CD14-positive monocyte (primary cell): ENCODE results near the gene TMEM235. TPM values are rescaled to one million over a fixed set of nuclear protein-coding genes. Genes with fewer than 3 reads are reported as not detected.

ENCODE experiments used
- DNase-seq, 3 donors: peaks; one replicate each; pipeline ENCODE4 v3.0.0-alpha.2; 2011 to 2022
- H2AFZ ChIP-seq: 2 replicates; pipeline ENCODE4 v1.6.0; 2012; ENCODE audit warnings: mild to moderate bottlenecking, low read depth, low read length, inconsistent platforms; ENCODE audit not compliant: insufficient read depth, poor library complexity, severe bottlenecking
- H3K27ac ChIP-seq, 2 donors: 1 replicate in 1 of 2; 2 replicates in 1 of 2; pipeline ENCODE4 v1.5.1; 2012 to 2013; ENCODE audit warnings: low read length in 2 of 2, control low read depth in 1 of 2, inconsistent platforms in 1 of 2, low read depth in 1 of 2, mild to moderate bottlenecking in 1 of 2
- H3K27me3 ChIP-seq, 2 donors: one replicate each; pipeline versions ENCODE4 v1.6.0 to v1.6.1; 2011 to 2013; ENCODE audit warnings: low read length in 2 of 2; ENCODE audit not compliant: control insufficient read depth in 2 of 2, insufficient read depth in 2 of 2
- H3K36me3 ChIP-seq, 2 donors: replicated peaks in 1 of 2; 1 replicate in 1 of 2; 2 replicates in 1 of 2; pipeline versions ENCODE4 v1.5.1 to v1.6.1; 2012 to 2013; ENCODE audit warnings: low read length in 2 of 2, control low read depth in 1 of 2, inconsistent platforms in 1 of 2, mild to moderate bottlenecking in 1 of 2; ENCODE audit not compliant: insufficient read depth in 2 of 2, control insufficient read depth in 1 of 2
- H3K4me1 ChIP-seq, 2 donors: 1 replicate in 1 of 2; 2 replicates in 1 of 2; pipeline versions ENCODE4 v1.5.1 to v1.6.1; 2012 to 2013; ENCODE audit warnings: low read length in 2 of 2, control low read depth in 1 of 2, inconsistent platforms in 1 of 2, mild to moderate bottlenecking in 1 of 2, moderate library complexity in 1 of 2; ENCODE audit not compliant: insufficient read depth in 2 of 2, control insufficient read depth in 1 of 2
- H3K4me2 ChIP-seq: replicated peaks from 2 replicates; pipeline ENCODE3; 2012; ENCODE audit warnings: low read length, moderate library complexity, mild to moderate bottlenecking; ENCODE audit not compliant: poor library complexity, severe bottlenecking; ENCODE audit errors: extremely low read depth
- H3K4me3 ChIP-seq, 3 experiments: fragments of 200-600 bp in 1 of 3; sonication (generic) in 1 of 3; replicated peaks in 1 of 3; 1 replicate in 2 of 3; 2 replicates in 1 of 3; pipeline ENCODE4 v1.5.1; 2011 to 2013; ENCODE audit warnings: low read length in 3 of 3, mild to moderate bottlenecking in 3 of 3, control low read depth in 2 of 3, low read depth in 2 of 3, inconsistent platforms in 1 of 3, moderate library complexity in 1 of 3
- H3K79me2 ChIP-seq: 2 replicates; pipeline ENCODE4 v1.6.0; 2012; ENCODE audit warnings: mild to moderate bottlenecking, control low read depth, inconsistent platforms, low read length, moderate library complexity; ENCODE audit not compliant: insufficient read depth
- H3K9ac ChIP-seq: 2 replicates; pipeline ENCODE4 v1.6.0; 2017; ENCODE audit warnings: low read length, mild to moderate bottlenecking; ENCODE audit not compliant: insufficient read depth, poor library complexity, severe bottlenecking
- H3K9me3 ChIP-seq, 2 donors: replicated peaks in 1 of 2; 1 replicate in 1 of 2; 2 replicates in 1 of 2; pipeline versions ENCODE4 v1.5.1 to v1.6.1; 2012 to 2013; ENCODE audit warnings: low read length in 2 of 2, control low read depth in 1 of 2; ENCODE audit not compliant: control insufficient read depth in 1 of 2, insufficient read depth in 1 of 2
- H4K20me1 ChIP-seq: 2 replicates; pipeline ENCODE4 v1.6.0; 2012; ENCODE audit warnings: mild to moderate bottlenecking, low read length, control low read depth, moderate library complexity; ENCODE audit not compliant: insufficient read depth
- H3K27ac Mint-ChIP-seq, 7 donors: one replicate each; pipeline ENCODE4 v1.8.0; 2020; ENCODE audit warnings: mild to moderate bottlenecking in 7 of 7, mixed read lengths in 7 of 7, moderate library complexity in 6 of 7, inconsistent platforms in 2 of 7
- H3K27me3 Mint-ChIP-seq, 3 donors: one replicate each; pipeline ENCODE4 v1.8.0; 2021 to 2022; ENCODE audit warnings: low read depth in 3 of 3, mild to moderate bottlenecking in 3 of 3, mixed read lengths in 3 of 3, moderate library complexity in 3 of 3, inconsistent platforms in 1 of 3
- H3K36me3 Mint-ChIP-seq, 2 donors: one replicate each; pipeline ENCODE4 v1.8.0; 2020; ENCODE audit warnings: mixed read lengths in 2 of 2, inconsistent platforms in 1 of 2, mild to moderate bottlenecking in 1 of 2
- H3K4me1 Mint-ChIP-seq: one replicate; pipeline ENCODE4 v1.8.0; 2020; ENCODE audit warnings: mild to moderate bottlenecking, mixed read lengths
- H3K4me3 Mint-ChIP-seq, 2 donors: one replicate each; pipeline ENCODE4 v1.8.0; 2020; ENCODE audit warnings: mild to moderate bottlenecking in 2 of 2, mixed read lengths in 2 of 2, moderate library complexity in 1 of 2
- H3K9me3 Mint-ChIP-seq, 7 donors: one replicate each; pipeline ENCODE4 v1.8.0; 2020 to 2022; ENCODE audit warnings: mixed read lengths in 7 of 7, mild to moderate bottlenecking in 6 of 7, moderate library complexity in 6 of 7, inconsistent platforms in 2 of 7
- WGBS: methylation state at CpG from one replicate; pipeline ENCODE4 v1.1.5; 2013; ENCODE audit warnings: missing lambda C conversion rate; ENCODE audit not compliant: insufficient coverage; 5-methylcytosine and 5-hydroxymethylcytosine counted together
- intact Hi-C, 2 donors: fragments of 100-400 bp; cut with micrococcal nuclease; formaldehyde crosslinking; loops; one replicate each; pipeline versions ENCODE4 v1.15.0 to v1.15.1; 2023
- polyA plus RNA-seq, 3 donors: library from polyadenylated mRNA; depleted of rRNA in 1 of 3; unstranded in 2 of 3; stranded (reverse) in 1 of 3; fragments of 300-500 nt in 2 of 3; fragments of >200 nt in 1 of 3; fragmentation: Illumina TruSeq in 2 of 3; gene quantifications; 1 replicate in 2 of 3; 2 replicates in 1 of 3; pipeline ENCODE4 v1.2.3, GENCODE V29; 2012 to 2021
- TF ChIP-seq, protein P1 (sequence below): fragments of 200-600 bp; IDR thresholded peaks from one replicate; pipeline ENCODE4 v1.8.0; 2022; ENCODE audit warnings: antibody characterized with exemption, mild to moderate bottlenecking

Gene TMEM235
- polyA plus RNA-seq, 3 donors: not detected

DNA sequence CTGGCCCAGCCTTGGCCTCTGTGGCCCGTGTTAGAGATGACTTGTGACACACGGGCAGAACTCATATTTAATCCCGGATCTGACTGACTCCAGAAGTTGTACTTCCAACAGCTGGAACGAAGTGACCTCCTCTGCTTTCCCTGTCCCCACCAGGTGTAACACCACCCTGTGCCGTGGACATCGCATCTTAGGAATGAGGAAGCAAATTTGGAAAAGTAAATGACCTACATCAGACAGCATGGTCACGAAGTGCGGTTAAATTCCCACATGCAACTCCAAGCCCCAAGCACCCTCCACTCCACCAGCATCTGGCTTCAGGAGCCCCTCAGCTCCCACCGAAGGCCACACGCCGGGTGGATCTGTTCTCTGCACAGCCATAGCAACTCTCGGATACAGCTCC is 47.5 kb upstream of the TMEM235 start:
- Mint-ChIP-seq H3K4me3 (no peak overlapping the region), H3K36me3 (peaks cover 15 to 42% of the 10 kb centered on the region in 2 donors), H3K9me3 (no peaks in the 10 kb centered on the region), H3K27ac (no peak overlapping the region), H3K27me3 (peaks cover 0 to 2% (median 0%) of the 10 kb centered on the region in 3 donors), H3K4me1 (peaks cover 42% of the 10 kb centered on the region)
- H3K4me2 ChIP-seq: no peak overlapping the region
- peaks cover 33 to 49% of the 10 kb centered on the region in 2 donors for H3K4me1 ChIP-seq
- H3K27ac ChIP-seq: no peak overlapping the region
- no peaks in the 10 kb centered on the region for H4K20me1 ChIP-seq
- TF ChIP-seq, protein P1, sequence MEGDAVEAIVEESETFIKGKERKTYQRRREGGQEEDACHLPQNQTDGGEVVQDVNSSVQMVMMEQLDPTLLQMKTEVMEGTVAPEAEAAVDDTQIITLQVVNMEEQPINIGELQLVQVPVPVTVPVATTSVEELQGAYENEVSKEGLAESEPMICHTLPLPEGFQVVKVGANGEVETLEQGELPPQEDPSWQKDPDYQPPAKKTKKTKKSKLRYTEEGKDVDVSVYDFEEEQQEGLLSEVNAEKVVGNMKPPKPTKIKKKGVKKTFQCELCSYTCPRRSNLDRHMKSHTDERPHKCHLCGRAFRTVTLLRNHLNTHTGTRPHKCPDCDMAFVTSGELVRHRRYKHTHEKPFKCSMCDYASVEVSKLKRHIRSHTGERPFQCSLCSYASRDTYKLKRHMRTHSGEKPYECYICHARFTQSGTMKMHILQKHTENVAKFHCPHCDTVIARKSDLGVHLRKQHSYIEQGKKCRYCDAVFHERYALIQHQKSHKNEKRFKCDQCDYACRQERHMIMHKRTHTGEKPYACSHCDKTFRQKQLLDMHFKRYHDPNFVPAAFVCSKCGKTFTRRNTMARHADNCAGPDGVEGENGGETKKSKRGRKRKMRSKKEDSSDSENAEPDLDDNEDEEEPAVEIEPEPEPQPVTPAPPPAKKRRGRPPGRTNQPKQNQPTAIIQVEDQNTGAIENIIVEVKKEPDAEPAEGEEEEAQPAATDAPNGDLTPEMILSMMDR: no peak
- no peaks in the 10 kb centered on the region for H3K9me3 ChIP-seq
- H3K79me2 ChIP-seq: peaks cover 57% of the 10 kb centered on the region
- DNase-seq: no peak
- H3K9ac ChIP-seq: no peak overlapping the region
- no peaks in the 10 kb centered on the region for H3K27me3 ChIP-seq
- intact Hi-C loops: no loop called here
- H3K4me3 ChIP-seq: no peak overlapping the region
- no peak overlapping the region for H2AFZ ChIP-seq
- WGBS: 100% methylated on average over 6 of the region's 12 CpGs
- H3K36me3 ChIP-seq: peaks cover 0 to 4% of the 10 kb centered on the region in 2 donors

DNA sequence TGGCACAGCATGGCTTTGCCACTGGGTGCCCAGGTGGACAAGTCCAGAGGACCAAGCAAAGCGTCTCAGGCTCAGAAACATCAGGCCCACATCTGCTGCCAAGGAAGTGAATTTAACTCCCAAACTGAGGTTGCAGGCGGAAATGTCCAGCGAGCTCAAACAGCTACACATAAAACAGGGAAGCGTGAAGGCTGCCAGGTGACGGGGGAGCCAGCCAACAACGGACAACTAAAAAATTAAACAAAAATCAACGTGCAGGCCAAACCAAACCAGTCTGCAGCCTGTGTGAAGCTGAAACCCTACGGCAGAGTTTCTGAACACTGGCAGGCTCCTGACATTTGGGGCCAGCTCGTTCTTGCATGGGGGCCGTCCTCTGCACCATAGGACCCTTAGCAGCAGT is 47.1 kb upstream of the TMEM235 start:
- intact Hi-C loops: no loop called here
- peaks cover 0 to 2% (median 0%) of the 10 kb centered on the region in 3 donors for H3K27me3 Mint-ChIP-seq

More for the DNA sequence above, 47.1 kb upstream of the TMEM235 start:
- Histone ChIP-seq H3K4me2 (no peak overlapping the region), H3K9ac (no peak overlapping the region), H3K27me3 (no peaks in the 10 kb centered on the region), H3K9me3 (no peaks in the 10 kb centered on the region), H3K27ac (no peak overlapping the region), H3K4me1 (peaks cover 33 to 49% of the 10 kb centered on the region in 2 donors), H4K20me1 (no peaks in the 10 kb centered on the region), H3K36me3 (peaks cover 0 to 4% of the 10 kb centered on the region in 2 donors), H3K79me2 (peaks cover 57% of the 10 kb centered on the region), H3K4me3 (no peak overlapping the region), H2AFZ (no peak overlapping the region)
- H3K9me3 Mint-ChIP-seq: no peaks in the 10 kb centered on the region
- 94% methylated on average over 9 of the region's 10 CpGs for WGBS
- H3K4me3 Mint-ChIP-seq: no peak overlapping the region
- H3K27ac Mint-ChIP-seq: peak overlapping the region in 1 of 7 donors; percentile 10
- peaks cover 12 to 40% of the 10 kb centered on the region in 2 donors for H3K36me3 Mint-ChIP-seq
- TF ChIP-seq, protein P1: no peak
- DNase-seq: no peak
- H3K4me1 Mint-ChIP-seq: peaks cover 42% of the 10 kb centered on the region
